Fibroblast of peridontal ligament (primary cell): ENCODE results near the gene EIF4G2.

Experiments
- DNase-seq: peaks from one replicate; pipeline ENCODE4 v3.0.0-alpha.2; 2010; ENCODE audit errors: extremely low read depth

Gene EIF4G2

GRCh38 chr11:10808235-10808552 is 532 bp downstream of the EIF4G2 start:
- no peak for DNase-seq

GRCh38 chr11:10807493-10808234 is 1.1 kb downstream of the EIF4G2 start:
- peak; percentile 56 for DNase-seq

GRCh38 chr11:10806206-10806605 is 2.5 kb downstream of the EIF4G2 start:
- DNase-seq: no peak

GRCh38 chr11:10805741-10806140 is 3.0 kb downstream of the EIF4G2 start:
- no peak for DNase-seq

GRCh38 chr11:10803676-10804075 is 5.0 kb downstream of the EIF4G2 start:
- DNase-seq: no peak

GRCh38 chr11:10800292-10800691 is 8.4 kb downstream of the EIF4G2 start:
- no peak for DNase-seq

GRCh38 chr11:10798330-10798928 is 10.3 kb downstream of the EIF4G2 start:
- no peak for DNase-seq

GRCh38 chr11:10797531-10797930 is 11.2 kb downstream of the EIF4G2 start:
- peak; percentile 49 for DNase-seq

- no peak for DNase-seq
Observed at GRCh38 chr11:10797001-10797400, 11.7 kb downstream of the EIF4G2 start.

- DNase-seq: no peak
Observed at GRCh38 chr11:10796191-10796590, 12.5 kb downstream of the EIF4G2 start.

- no peak for DNase-seq
Observed at GRCh38 chr11:10793470-10794255, 15.1 kb downstream of the EIF4G2 start.

- peak; percentile 68 for DNase-seq
Observed at GRCh38 chr11:10792385-10793068, 16.2 kb downstream of the EIF4G2 start.

GRCh38 chr11:10786451-10786850 is 22.3 kb downstream of the EIF4G2 start:
- DNase-seq: no peak

GRCh38 chr11:10785146-10785474 is 23.6 kb downstream of the EIF4G2 start:
- DNase-seq: no peak

GRCh38 chr11:10784232-10785145 is 24.2 kb downstream of the EIF4G2 start:
- DNase-seq: no peak

- DNase-seq: no peak
Observed at GRCh38 chr11:10780040-10780439, 28.7 kb downstream of the EIF4G2 start.

- peak; percentile 20 for DNase-seq
Observed at GRCh38 chr11:10779086-10779485, 29.6 kb downstream of the EIF4G2 start.

GRCh38 chr11:10778217-10778970 is 30.3 kb downstream of the EIF4G2 start:
- DNase-seq: peak; percentile 75

- DNase-seq: no peak
Observed at GRCh38 chr11:10777806-10778205, 30.9 kb downstream of the EIF4G2 start.

GRCh38 chr11:10777393-10777793 is 31.3 kb downstream of the EIF4G2 start:
- no peak for DNase-seq

GRCh38 chr11:10774811-10775210 is 33.9 kb downstream of the EIF4G2 start:
- DNase-seq: no peak
